Omental fat pad (tissue), 4 donors: ENCODE measurements around the gene KANSL2. TPM values are rescaled to one million over a fixed set of nuclear protein-coding genes. Genes with fewer than 3 reads are reported as not detected.
"Not testable (repeated sequence)": the region's sequence is repeated elsewhere in the genome, so short reads cannot be mapped to it uniquely, and the experiment has no call there.

Experiments
- ATAC-seq: fragments of 150-250 bp; one replicate; pipeline ENCODE4 v1.9.1; 2016; ENCODE audit warnings: mild to moderate bottlenecking, moderate library complexity; ENCODE audit not compliant: low FRiP score
- DNase-seq: peaks from one replicate; pipeline ENCODE4 v3.0.0-alpha.2; 2019; ENCODE audit warnings: low spot score
- CTCF ChIP-seq, 3 donors: fragments of 450-650 bp; IDR thresholded peaks; one replicate each; pipeline ENCODE4 v1.5.1; 2016 to 2017; ENCODE audit warnings: antibody characterized with exemption in 3 of 3, mild to moderate bottlenecking in 3 of 3, moderate library complexity in 2 of 3
- total RNA-seq, 4 donors: library from RNA; depleted of rRNA; stranded (reverse); fragments of >200 nt; gene quantifications; one replicate each; pipeline ENCODE4 v1.1.0, GENCODE V29; 2016

The KANSL2 gene
- total RNA-seq, 4 donors from 2014 or later = 38.3 to 64.2 (median 49.7) TPM

GRCh38 chr12:48659863-48660262 lies 22.2 kb downstream of the KANSL2 start:
- ATAC-seq (no peak), DNase-seq (no peak)
- TF ChIP-seq CTCF (IDR thresholded peaks at IDR 0.05) = no peak

- DNase-seq = no peak
- ATAC-seq = no peak
- no peak for TF ChIP-seq CTCF (IDR thresholded peaks at IDR 0.05)
Observed at GRCh38 chr12:48651681-48652080, 30.4 kb downstream of the KANSL2 start.

- DNase-seq, ATAC-seq: not testable (repeated sequence)
Observed at GRCh38 chr12:48645354-48645753, 36.7 kb downstream of the KANSL2 start.

- DNase-seq (no peak), ATAC-seq (no peak)
- TF ChIP-seq CTCF (IDR thresholded peaks at IDR 0.05) = no peak
Observed at GRCh38 chr12:48643011-48643410, 39.0 kb downstream of the KANSL2 start.

GRCh38 chr12:48641752-48642555 lies 40.1 kb downstream of the KANSL2 start:
- not testable (repeated sequence) for ATAC-seq, DNase-seq

GRCh38 chr12:48640854-48641253 lies 41.2 kb downstream of the KANSL2 start:
- TF ChIP-seq CTCF (IDR thresholded peaks at IDR 0.05) = no peak
- ATAC-seq = no peak
- no peak for DNase-seq

- DNase-seq (no peak), ATAC-seq (no peak)
- no peak for TF ChIP-seq CTCF (IDR thresholded peaks at IDR 0.05)
Observed at GRCh38 chr12:48640428-48640827, 41.6 kb downstream of the KANSL2 start.

GRCh38 chr12:48631071-48631470 lies 51.0 kb downstream of the KANSL2 start:
- no peak for TF ChIP-seq CTCF (IDR thresholded peaks at IDR 0.05)
- no peak for ATAC-seq
- no peak for DNase-seq
